HepG2 (cell line): ENCODE data around the gene MFAP2. TPM values are rescaled to one million over a fixed set of nuclear protein-coding genes. Genes with fewer than 3 reads are reported as not detected.

ENCODE experiments used
- ATAC-seq: fragments of 200-7000 bp; cut with Tn5 transposase; 3 replicates; pipeline ENCODE4 v1.9.1; 2020; ENCODE audit warnings: mild to moderate bottlenecking, moderate library complexity
- BruUV-seq: library from RNA; stranded (reverse); fragments of 400-500 nt; replicated peaks from 2 replicates; lab custom pipeline; 2021; lab: Mats Ljungman, UMichigan
- CTCF ChIA-PET: fragments of 300-600 bp; formaldehyde crosslinking; extraction: SDS; loops from one replicate; lab custom pipeline; 2021; ENCODE audit warnings: low total read pairs, inconsistent platforms, low intra/inter-chr PET ratio; lab: Yijun Ruan, JAX
- POLR2A ChIA-PET: fragments of 350-600 bp; sonication (Branson Sonifier 250); formaldehyde crosslinking; loops from one replicate; lab custom pipeline; 2020; ENCODE audit warnings: antibody characterized with exemption, inconsistent platforms; lab: Yijun Ruan, JAX
- DNase-seq: peaks from one replicate; pipeline ENCODE4 v3.0.0-alpha.2; 2015; ENCODE audit warnings: low spot score
- FAIRE-seq: peaks from 3 replicates; lab custom pipeline; 2011; peaks lifted over from hg19 to GRCh38; lab: Jason Lieb, UNC
- H2AFZ ChIP-seq: one replicate; pipeline ENCODE4 v1.6.1; 2011; ENCODE audit warnings: low read length, inconsistent platforms
- H3K27ac ChIP-seq: fragments of 300-600 bp; 3 replicates; pipeline ENCODE4 v1.8.0; 2011; ENCODE audit warnings: mixed run types, mild to moderate bottlenecking, mixed read lengths, low read length, inconsistent platforms; ENCODE audit not compliant: insufficient read depth; ENCODE audit errors: extremely low read length
- H3K27me3 ChIP-seq, 2 experiments: fragments of 200-600 bp in 1 of 2; 2 replicates in 1 of 2; 3 replicates in 1 of 2; pipeline versions ENCODE4 v1.6.0 to v1.8.0; 2011; ENCODE audit warnings: low read length in 2 of 2, mild to moderate bottlenecking in 2 of 2, moderate library complexity in 2 of 2, inconsistent platforms in 1 of 2; ENCODE audit not compliant: insufficient read depth in 2 of 2, control insufficient read depth in 1 of 2
- H3K36me3 ChIP-seq, 2 experiments: fragments of 200-600 bp in 1 of 2; replicated peaks in 1 of 2; 2 replicates in 1 of 2; 3 replicates in 1 of 2; pipeline versions ENCODE4 v1.5.1 to v1.8.0; 2011; ENCODE audit warnings: low read length in 2 of 2, inconsistent platforms in 1 of 2; ENCODE audit not compliant: insufficient read depth in 2 of 2, control insufficient read depth in 1 of 2
- H3K4me1 ChIP-seq: 2 replicates; pipeline ENCODE4 v1.5.1; 2012; ENCODE audit warnings: low read length, inconsistent platforms; ENCODE audit not compliant: insufficient read depth
- H3K4me2 ChIP-seq: 2 replicates; pipeline ENCODE4 v1.6.0; 2011; ENCODE audit warnings: low read depth, low read length, inconsistent platforms
- H3K4me3 ChIP-seq, 3 experiments: fragments of 200-600 bp in 1 of 3; sonication (generic), shearing (Covaris generic) in 1 of 3; replicated peaks in 1 of 3; 2 replicates each; pipeline ENCODE4 v1.5.1; 2011 to 2016; ENCODE audit warnings: low read length in 3 of 3, inconsistent platforms in 2 of 3, low read depth in 2 of 3, mild to moderate bottlenecking in 2 of 3, control low read depth in 1 of 3, mixed read lengths in 1 of 3; ENCODE audit not compliant: insufficient read depth in 1 of 3
- H3K79me2 ChIP-seq: one replicate; pipeline ENCODE4 v1.6.1; 2011; ENCODE audit warnings: low read length, inconsistent platforms; ENCODE audit not compliant: insufficient read depth
- H3K9ac ChIP-seq: 2 replicates; pipeline ENCODE4 v1.6.0; 2011; ENCODE audit warnings: mild to moderate bottlenecking, low read depth, low read length, inconsistent platforms; ENCODE audit not compliant: insufficient read depth
- H3K9me3 ChIP-seq: 2 replicates; pipeline ENCODE4 v1.5.1; 2012; ENCODE audit warnings: mild to moderate bottlenecking, low read length
- H4K20me1 ChIP-seq: 2 replicates; pipeline ENCODE4 v1.6.0; 2011; ENCODE audit warnings: inconsistent platforms, mild to moderate bottlenecking, low read length, moderate library complexity; ENCODE audit not compliant: insufficient read depth
- GZF1 ChIP-seq: sonication (generic); formaldehyde crosslinking; IDR thresholded peaks from 2 replicates; pipeline ENCODE4 v1.5.1; 2020; ENCODE audit warnings: mild to moderate bottlenecking, missing genetic modification reagents
- MAF1 ChIP-seq: sonication (generic); formaldehyde crosslinking; IDR thresholded peaks from 2 replicates; pipeline ENCODE4 v1.5.0; 2020; ENCODE audit warnings: missing genetic modification reagents, borderline replicate concordance
- MAFG ChIP-seq: sonication (generic); formaldehyde crosslinking; IDR thresholded peaks from 2 replicates; pipeline ENCODE4 v1.5.1; 2020; ENCODE audit warnings: mild to moderate bottlenecking, missing genetic modification reagents
- SMC3 ChIP-seq: IDR thresholded peaks from 2 replicates; pipeline ENCODE4 v1.6.1; 2011; ENCODE audit warnings: low read length, improper control_type of control experiment
- TBX3 ChIP-seq: fragments of 450-650 bp; IDR thresholded peaks from 2 replicates; pipeline ENCODE4 v1.6.1; 2017; ENCODE audit warnings: antibody characterized with exemption, mild to moderate bottlenecking, inconsistent platforms, borderline replicate concordance
- ZNF12 ChIP-seq: sonication (generic); formaldehyde crosslinking; IDR thresholded peaks from 2 replicates; pipeline ENCODE4 v1.5.0; 2020; ENCODE audit warnings: missing genetic modification reagents
- ZNF557 ChIP-seq: sonication (generic); formaldehyde crosslinking; IDR thresholded peaks from 2 replicates; pipeline ENCODE4 v1.4.0; 2020; ENCODE audit warnings: missing genetic modification reagents
- WGBS: methylation state at CpG from one replicate; pipeline ENCODE4 v1.1.6; 2017; ENCODE audit warnings: low lambda C conversion rate; 5-methylcytosine and 5-hydroxymethylcytosine counted together
- in situ Hi-C: cut with HindIII; loops from 2 replicates; pipeline ENCODE4 v1.10.0; 2017; ENCODE audit warnings: low pct_unique_long_range_greater_than_20kb; ENCODE audit not compliant: extremely low pct_ligation_motif_present
- intact Hi-C: fragments of 100-400 bp; cut with micrococcal nuclease; formaldehyde crosslinking; loops from one replicate; pipeline ENCODE4 v1.10.0; 2022; ENCODE audit not compliant: unreplicated experiment
- polyA plus RNA-seq, 8 experiments: library from polyadenylated mRNA; depleted of rRNA in 3 of 8; stranded (reverse) in 7 of 8; unstranded in 1 of 8; fragments of >200 nt; fragmentation: Illumina TruSeq in 4 of 8; extraction: Trizol in 4 of 8; gene quantifications; 2 replicates each; pipeline versions ENCODE4 v1.2.1 to v1.2.3, GENCODE V29; 2011 to 2016; ENCODE audit warnings: low read depth in 4 of 8, missing spikeins in 1 of 8, mixed read lengths in 1 of 8; ENCODE audit not compliant: insufficient read depth in 1 of 8
- total RNA-seq, 5 experiments: library from RNA; depleted of rRNA; stranded (reverse); fragments of >200 nt; fragmentation: Illumina TruSeq; extraction: Trizol; gene quantifications; 2 replicates each; pipeline ENCODE4 v1.2.3, GENCODE V29; 2016; ENCODE audit warnings: low read depth in 1 of 5
- TF ChIP-seq, protein P1 (sequence below): sonication (generic); formaldehyde crosslinking; IDR thresholded peaks from 2 replicates; pipeline ENCODE4 v1.8.0; 2022; ENCODE audit warnings: missing genetic modification reagents, mild to moderate bottlenecking, borderline replicate concordance
- TF ChIP-seq, protein P2 (sequence below): sonication (generic); formaldehyde crosslinking; IDR thresholded peaks from 2 replicates; pipeline ENCODE4 v1.8.0; 2022; ENCODE audit warnings: mild to moderate bottlenecking, missing genetic modification reagents; ENCODE audit not compliant: insufficient replicate concordance
- TF ChIP-seq, protein P3 (sequence below): sonication (generic); formaldehyde crosslinking; IDR thresholded peaks from 2 replicates; pipeline ENCODE4 v1.4.0; 2020; ENCODE audit warnings: missing genetic modification reagents, borderline replicate concordance

The MFAP2 gene
- total and polyA plus RNA-seq, 2 of the 13 experiments (the other 11 are each of a cell fraction or from before 2014, with no cell fraction given), result 1.1 to 1.4 TPM

DNA sequence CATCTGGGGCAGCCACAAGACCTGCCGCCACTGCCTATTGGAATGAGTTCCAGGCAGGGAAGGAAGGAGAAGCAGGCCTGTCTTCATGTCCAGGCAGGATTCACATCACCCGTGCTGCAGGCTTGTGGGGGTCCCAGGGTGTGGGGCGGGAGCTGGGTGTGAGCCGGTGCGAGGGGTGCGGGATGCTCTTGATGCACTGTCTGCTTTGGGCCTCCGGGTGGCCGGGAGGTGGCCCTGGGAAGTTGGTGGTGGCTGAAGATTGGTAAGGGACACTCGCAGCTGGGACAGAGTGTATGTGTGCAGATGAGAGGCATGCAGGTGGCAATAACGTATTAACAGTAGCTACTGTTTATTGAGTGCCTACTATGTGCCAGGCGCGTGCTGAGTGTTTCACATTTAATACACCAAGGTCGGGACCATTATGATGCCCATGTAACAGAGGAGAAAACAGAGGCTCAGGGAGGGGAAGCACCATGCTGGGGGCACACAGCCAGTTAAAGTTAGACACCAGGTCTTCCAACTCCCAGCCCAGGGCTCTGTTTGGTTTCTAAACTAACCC is 55.4 kb downstream of the MFAP2 start:
- no TSS peak for BruUV-seq
- DNase-seq (no peak), FAIRE-seq (no peak), ATAC-seq (peak; percentile 17; the same call in 2 of the 3 replicates)
- H3K9me3 ChIP-seq, result no peaks in the 10 kb centered on the region
- peaks cover 8% of the 10 kb centered on the region; the same call in 1 of the 2 replicates for H3K4me1 ChIP-seq
- no peaks in the 10 kb centered on the region for H3K79me2 ChIP-seq
- 37% methylated on average over 13 of the region's 13 CpGs for WGBS
- H3K36me3 ChIP-seq, result no peaks in the 10 kb centered on the region
- no peak overlapping the region for H3K9ac ChIP-seq
- in situ Hi-C loops, result no loop called here
- no peaks in the 10 kb centered on the region for H4K20me1 ChIP-seq
- POLR2A ChIA-PET, result no interaction called here
- no peak overlapping the region for H2AFZ ChIP-seq
- CTCF ChIA-PET, result no interaction called here
- no peak overlapping the region for H3K4me2 ChIP-seq
- intact Hi-C loops, result no loop called here
- no peak overlapping the region for H3K27ac ChIP-seq
- no peaks in the 10 kb centered on the region; a peak in 2 of 5 replicates for H3K27me3 ChIP-seq
- no peak for TF ChIP-seq SMC3
- TF ChIP-seq, protein P1, sequence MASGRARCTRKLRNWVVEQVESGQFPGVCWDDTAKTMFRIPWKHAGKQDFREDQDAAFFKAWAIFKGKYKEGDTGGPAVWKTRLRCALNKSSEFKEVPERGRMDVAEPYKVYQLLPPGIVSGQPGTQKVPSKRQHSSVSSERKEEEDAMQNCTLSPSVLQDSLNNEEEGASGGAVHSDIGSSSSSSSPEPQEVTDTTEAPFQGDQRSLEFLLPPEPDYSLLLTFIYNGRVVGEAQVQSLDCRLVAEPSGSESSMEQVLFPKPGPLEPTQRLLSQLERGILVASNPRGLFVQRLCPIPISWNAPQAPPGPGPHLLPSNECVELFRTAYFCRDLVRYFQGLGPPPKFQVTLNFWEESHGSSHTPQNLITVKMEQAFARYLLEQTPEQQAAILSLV (CRISPR knock-in tag), result no peak
- TF ChIP-seq MAFG (CRISPR knock-in tag), result no peak
- TF ChIP-seq TBX3, result no peak
- TF ChIP-seq, protein P2, sequence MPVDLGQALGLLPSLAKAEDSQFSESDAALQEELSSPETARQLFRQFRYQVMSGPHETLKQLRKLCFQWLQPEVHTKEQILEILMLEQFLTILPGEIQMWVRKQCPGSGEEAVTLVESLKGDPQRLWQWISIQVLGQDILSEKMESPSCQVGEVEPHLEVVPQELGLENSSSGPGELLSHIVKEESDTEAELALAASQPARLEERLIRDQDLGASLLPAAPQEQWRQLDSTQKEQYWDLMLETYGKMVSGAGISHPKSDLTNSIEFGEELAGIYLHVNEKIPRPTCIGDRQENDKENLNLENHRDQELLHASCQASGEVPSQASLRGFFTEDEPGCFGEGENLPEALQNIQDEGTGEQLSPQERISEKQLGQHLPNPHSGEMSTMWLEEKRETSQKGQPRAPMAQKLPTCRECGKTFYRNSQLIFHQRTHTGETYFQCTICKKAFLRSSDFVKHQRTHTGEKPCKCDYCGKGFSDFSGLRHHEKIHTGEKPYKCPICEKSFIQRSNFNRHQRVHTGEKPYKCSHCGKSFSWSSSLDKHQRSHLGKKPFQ, result no peak
- TF ChIP-seq ZNF12 (CRISPR knock-in tag), result no peak
- no peak for TF ChIP-seq MAF1
- TF ChIP-seq, protein P3, sequence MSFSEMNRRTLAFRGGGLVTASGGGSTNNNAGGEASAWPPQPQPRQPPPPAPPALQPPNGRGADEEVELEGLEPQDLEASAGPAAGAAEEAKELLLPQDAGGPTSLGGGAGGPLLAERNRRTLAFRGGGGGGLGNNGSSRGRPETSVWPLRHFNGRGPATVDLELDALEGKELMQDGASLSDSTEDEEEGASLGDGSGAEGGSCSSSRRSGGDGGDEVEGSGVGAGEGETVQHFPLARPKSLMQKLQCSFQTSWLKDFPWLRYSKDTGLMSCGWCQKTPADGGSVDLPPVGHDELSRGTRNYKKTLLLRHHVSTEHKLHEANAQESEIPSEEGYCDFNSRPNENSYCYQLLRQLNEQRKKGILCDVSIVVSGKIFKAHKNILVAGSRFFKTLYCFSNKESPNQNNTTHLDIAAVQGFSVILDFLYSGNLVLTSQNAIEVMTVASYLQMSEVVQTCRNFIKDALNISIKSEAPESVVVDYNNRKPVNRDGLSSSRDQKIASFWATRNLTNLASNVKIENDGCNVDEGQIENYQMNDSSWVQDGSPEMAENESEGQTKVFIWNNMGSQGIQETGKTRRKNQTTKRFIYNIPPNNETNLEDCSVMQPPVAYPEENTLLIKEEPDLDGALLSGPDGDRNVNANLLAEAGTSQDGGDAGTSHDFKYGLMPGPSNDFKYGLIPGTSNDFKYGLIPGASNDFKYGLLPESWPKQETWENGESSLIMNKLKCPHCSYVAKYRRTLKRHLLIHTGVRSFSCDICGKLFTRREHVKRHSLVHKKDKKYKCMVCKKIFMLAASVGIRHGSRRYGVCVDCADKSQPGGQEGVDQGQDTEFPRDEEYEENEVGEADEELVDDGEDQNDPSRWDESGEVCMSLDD (CRISPR knock-in tag), result no peak
- TF ChIP-seq ZNF557 (CRISPR knock-in tag), result no peak
- TF ChIP-seq GZF1 (CRISPR knock-in tag), result no peak
- no peak overlapping the region for H3K4me3 ChIP-seq

Other genes starting within 250 kb of the MFAP2 start
- 859 and 11,018 TPM in 2 replicates for gene RNU1-4, start 240.1 kb downstream of the MFAP2 start, total RNA-seq (2016; rRNA removed; fragmentation: Illumina TruSeq; extraction: Trizol)
- gene RNU1-4, start 240.1 kb downstream of the MFAP2 start, polyA plus RNA-seq (2011; rRNA removed), result under 0.01 TPM in 2 replicates
- gene RNU1-2, start 84.6 kb downstream of the MFAP2 start, total RNA-seq (2016; rRNA removed; fragmentation: Illumina TruSeq; extraction: Trizol), result 859 and 11,018 TPM in 2 replicates
- gene RNU1-2, start 84.6 kb downstream of the MFAP2 start, polyA plus RNA-seq (2011; rRNA removed), result under 0.01 TPM in 2 replicates
- 2.6 and 7.8 TPM in 2 replicates for gene CROCC, start 58.7 kb downstream of the MFAP2 start, total RNA-seq (2016; rRNA removed; fragmentation: Illumina TruSeq; extraction: Trizol)
- 15.5 and 16.6 TPM in 2 replicates for gene CROCC, start 58.7 kb downstream of the MFAP2 start, polyA plus RNA-seq (2011; rRNA removed)
- gene ATP13A2, start 31.3 kb upstream of the MFAP2 start, total RNA-seq (2016; rRNA removed; fragmentation: Illumina TruSeq; extraction: Trizol), result 14.4 and 16.2 TPM in 2 replicates
- gene ATP13A2, start 31.3 kb upstream of the MFAP2 start, polyA plus RNA-seq (2011; rRNA removed), result 13.2 and 20.1 TPM in 2 replicates
- 142 and 174 TPM in 2 replicates for gene SDHB, start 73.4 kb upstream of the MFAP2 start, total RNA-seq (2016; rRNA removed; fragmentation: Illumina TruSeq; extraction: Trizol)
- gene SDHB, start 73.4 kb upstream of the MFAP2 start, polyA plus RNA-seq (2011; rRNA removed), result 110 and 136 TPM in 2 replicates
- gene PADI2, start 138.8 kb upstream of the MFAP2 start, total RNA-seq (2016; rRNA removed; fragmentation: Illumina TruSeq; extraction: Trizol), result not detected in 2 replicates
- not detected in 2 replicates for gene PADI2, start 138.8 kb upstream of the MFAP2 start, polyA plus RNA-seq (2011; rRNA removed)
- not detected in 2 replicates for gene PADI1, start 224.5 kb upstream of the MFAP2 start, total RNA-seq (2016; rRNA removed; fragmentation: Illumina TruSeq; extraction: Trizol)
- not detected in 2 replicates for gene PADI1, start 224.5 kb upstream of the MFAP2 start, polyA plus RNA-seq (2011; rRNA removed)